HG03469 (cell line): ENCODE data around the gene CNST.
"Not testable (repeated sequence)": the region's sequence is repeated elsewhere in the genome, so short reads cannot be mapped to it uniquely, and the experiment has no call there.

Experiments used
- ATAC-seq: cut with Tn5 transposase; IDR thresholded peaks from one replicate; pipeline ENCODE4 v1.9.1; 2021; ENCODE audit warnings: mild to moderate bottlenecking, moderate library complexity, moderate number of reproducible peaks; ENCODE audit not compliant: unreplicated experiment

CNST gene

GRCh38 chr1:246613096-246613758 lies 47.0 kb downstream of the CNST start:
- no peak for ATAC-seq

DNA sequence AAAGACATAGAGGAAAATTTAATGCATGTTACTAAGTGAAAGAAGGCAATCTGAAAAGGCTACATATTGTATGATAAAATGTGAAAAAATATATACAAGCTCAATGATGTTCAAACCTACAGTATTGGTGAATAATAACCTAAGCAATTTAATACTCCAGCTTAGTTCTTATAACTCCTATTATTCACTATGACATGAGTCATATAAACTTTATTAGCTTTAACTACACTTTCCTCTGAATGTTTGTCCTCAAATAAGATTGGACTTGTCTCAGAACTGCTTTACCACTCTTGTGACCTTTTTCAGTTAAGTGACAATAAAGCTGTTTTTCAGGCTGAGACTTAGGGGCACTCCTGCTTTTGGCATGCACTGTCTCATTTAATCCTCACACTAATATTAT lies 50.9 kb downstream of the CNST start:
- no peak for ATAC-seq

DNA sequence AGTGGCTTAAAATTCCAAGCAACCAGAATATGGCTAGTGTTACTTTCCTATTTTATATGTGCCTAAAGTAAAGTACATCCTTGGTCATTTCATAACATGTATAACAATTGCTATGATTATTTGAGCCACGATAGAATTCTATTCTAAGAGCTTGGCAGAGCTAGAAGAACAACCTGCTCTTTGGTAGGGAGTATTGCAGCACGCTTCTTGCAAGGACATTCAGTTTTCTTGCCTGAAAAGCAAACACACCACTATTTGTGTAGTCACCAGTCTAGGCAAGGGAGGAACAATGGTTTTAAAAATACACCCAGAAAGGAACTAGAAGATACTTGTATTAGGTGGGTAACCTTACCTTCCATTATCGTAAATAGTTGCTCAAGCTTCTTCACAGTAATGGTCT lies 51.5 kb downstream of the CNST start:
- ATAC-seq, result no peak

DNA sequence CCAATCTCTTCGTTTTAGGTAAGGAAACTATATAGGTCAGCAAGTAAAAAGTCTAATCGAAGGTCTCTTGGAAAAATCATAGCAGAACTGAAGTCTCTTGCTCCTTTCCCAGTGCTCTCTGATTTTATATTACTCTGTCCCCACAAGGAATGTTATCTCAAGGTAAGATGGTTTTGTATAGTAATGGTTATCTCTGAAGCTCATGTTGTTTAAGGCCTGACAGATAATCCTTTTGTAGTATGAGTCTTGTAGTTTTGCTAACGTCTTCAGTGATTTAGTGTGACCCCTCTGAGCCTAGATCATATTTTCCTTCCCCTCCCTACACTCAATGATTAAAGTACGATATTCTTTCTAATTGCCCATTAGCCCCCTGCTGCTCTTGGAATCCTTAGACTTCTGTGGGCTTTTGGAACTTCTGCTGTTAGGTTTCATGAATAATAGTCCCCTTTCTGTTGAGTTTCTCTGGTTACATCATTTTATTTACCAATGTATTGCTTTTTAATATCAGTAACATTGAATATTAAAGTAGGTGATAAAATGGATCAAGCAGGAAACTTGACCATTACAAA lies 52.1 kb downstream of the CNST start:
- no peak for ATAC-seq

- no peak for ATAC-seq
Measured at GRCh38 chr1:246622035-246622652, 55.9 kb downstream of the CNST start.

- no peak for ATAC-seq
Measured at GRCh38 chr1:246624091-246624490, 57.8 kb downstream of the CNST start.

DNA sequence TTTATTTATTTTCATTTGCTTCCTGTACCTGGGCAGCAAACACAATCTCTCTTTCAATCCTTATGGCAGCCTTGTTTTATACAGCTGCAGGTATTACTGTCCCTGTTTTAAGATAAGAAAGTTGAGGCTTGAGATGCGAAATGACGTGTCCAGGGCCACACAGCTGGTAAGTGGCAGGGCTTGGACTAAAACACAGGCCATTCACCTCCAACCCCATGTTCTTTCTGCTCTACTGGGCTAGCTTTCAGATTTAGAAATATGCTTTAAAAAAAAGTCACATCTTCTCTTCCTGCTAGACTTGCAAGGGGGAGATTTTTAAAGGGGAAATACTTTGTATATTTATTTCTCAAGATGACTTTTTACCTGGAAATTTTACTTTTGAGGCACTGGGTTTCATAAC lies 62.8 kb downstream of the CNST start:
- ATAC-seq, result peak; percentile 83

DNA sequence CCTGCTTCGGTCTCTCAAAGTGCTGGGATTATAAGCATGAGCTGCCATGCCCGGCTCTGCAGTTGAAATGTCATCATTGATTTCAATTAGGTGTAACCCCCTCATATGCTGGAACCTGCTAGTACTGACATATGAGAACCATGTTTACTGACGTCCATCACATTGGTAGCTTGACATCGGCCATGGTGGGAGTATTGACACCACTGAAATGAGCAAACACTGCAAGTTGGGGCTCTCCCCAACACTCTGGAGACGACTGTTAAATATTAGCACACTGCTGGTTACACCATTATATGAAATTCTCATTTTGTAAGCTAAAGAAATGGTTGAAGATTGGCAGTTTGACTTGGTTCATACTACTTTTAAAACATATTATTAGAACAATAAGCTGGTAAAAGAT lies 63.7 kb downstream of the CNST start:
- no peak for ATAC-seq

DNA sequence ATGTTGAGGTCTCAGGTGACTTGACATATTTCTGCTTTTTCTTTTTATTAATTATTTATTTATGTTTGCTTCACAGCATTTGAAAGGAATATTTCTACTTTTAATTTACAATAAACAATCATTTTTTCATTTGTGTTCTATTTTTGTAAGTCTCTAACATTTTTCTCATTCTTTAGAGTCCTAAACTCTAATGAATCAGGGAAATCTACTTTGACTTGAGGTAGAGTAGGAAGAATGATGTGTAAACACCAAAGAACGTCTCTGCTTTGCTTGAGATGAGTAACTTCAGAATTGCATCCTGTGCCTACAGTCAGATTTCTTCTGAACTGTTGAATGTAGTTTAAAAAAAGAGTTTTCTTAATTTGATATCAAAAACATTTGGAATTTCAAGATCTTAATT lies 65.2 kb downstream of the CNST start:
- ATAC-seq, result no peak

- no peak for ATAC-seq
Measured at GRCh38 chr1:246632281-246633168, 66.3 kb downstream of the CNST start.

- not testable (repeated sequence) for ATAC-seq
Measured at GRCh38 chr1:246634659-246635058, 68.4 kb downstream of the CNST start.

- no peak for ATAC-seq
Measured at GRCh38 chr1:246638941-246639655, 72.8 kb downstream of the CNST start.

- ATAC-seq, result no peak
Measured at GRCh38 chr1:246639732-246640131, 73.5 kb downstream of the CNST start.

- ATAC-seq, result no peak
Measured at GRCh38 chr1:246640747-246641146, 74.5 kb downstream of the CNST start.

- no peak for ATAC-seq
Measured at GRCh38 chr1:246641394-246641793, 75.1 kb downstream of the CNST start.

- ATAC-seq, result no peak
Measured at GRCh38 chr1:246642719-246643118, 76.5 kb downstream of the CNST start.

DNA sequence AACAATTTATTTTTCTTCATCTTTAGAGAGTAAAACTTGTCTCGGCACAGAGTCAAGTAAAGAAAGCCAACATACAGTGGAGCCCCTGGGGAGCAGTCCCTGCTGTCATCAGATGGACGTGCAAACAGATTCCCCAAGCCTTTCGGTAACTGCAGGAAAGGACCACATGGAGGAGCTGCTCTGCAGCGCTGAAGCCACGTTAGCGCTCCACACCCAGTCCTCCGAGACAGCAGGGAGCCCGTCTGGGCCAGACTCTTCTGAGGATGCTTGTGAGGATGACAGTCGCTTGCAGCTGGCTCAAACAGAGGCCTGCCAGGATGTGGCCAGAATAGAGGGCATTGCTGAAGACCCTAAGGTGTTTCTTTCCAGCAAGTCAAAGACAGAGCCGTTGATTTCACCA lies 80.9 kb downstream of the CNST start:
- ATAC-seq, result no peak

DNA sequence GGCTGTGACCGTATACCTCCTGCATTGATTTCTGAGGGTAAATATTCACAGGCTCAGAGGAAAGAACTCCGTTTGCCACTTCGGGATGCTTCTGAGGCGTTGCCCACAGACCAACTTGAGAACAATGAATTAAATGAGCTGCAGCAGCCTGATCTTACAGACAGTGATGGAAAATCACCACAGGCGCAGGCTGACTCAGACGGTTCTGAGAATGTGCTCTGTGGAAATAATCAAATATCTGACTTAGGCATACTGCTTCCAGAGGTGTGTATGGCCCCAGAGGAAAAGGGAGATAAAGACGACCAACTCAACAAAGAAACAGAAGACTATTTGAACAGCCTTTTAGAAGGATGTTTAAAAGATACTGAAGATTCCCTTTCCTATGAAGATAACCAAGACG lies 81.3 kb downstream of the CNST start:
- no peak for ATAC-seq

DNA sequence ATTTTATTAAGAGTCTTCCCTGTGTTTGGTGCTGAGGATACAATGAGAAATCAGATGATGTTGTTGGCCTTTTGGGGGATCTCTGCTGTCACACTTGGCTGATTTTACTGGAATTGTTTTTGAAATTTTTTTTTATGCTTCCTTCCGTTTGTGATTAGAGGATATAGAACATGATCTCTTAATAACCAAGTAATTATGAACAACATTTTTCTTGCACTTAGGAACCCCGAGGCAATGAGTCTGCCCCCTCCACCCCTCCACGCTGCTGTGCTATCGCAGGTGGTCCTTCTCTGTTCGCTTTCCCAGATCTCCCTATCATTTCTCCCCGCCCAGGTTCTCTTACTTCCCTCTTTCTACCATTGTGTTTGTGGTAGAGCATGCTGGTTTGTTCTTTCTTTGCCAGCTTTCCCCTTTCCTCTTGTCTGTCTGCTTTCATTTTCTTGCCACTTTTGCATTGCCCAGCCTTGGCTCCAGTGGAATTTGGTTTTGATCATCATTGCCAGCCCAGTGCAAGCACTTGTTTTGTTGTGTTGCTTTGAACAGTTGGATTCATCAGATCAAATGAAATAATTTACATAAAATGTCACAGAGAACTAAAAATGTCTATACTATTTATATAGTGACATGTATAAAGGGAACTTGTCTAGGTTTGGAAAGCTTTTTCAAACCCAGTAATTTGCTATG lies 84.9 kb downstream of the CNST start:
- no peak for ATAC-seq

DNA sequence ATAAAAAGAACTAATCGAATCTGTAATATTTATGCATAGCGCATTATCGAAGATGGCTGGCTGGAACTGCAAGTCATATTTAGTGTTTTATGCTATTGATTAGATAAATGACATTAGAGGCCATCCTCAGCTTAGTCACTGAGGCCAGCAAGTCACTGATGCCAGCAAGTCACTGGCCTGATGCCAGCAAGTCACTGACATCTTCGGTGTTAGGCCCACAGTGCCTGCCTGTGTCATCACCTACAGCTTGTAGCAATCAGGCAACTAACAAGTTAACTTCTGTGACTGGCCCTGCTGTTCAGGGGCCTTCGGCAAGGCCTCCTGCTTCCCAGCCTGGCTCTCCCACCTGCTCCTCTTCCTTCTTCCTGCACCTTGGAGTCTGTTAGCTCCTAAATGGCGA lies 92.3 kb downstream of the CNST start:
- no peak for ATAC-seq
